NB4 (cell line): ENCODE results near the gene MBD3L2.
"Not testable (repeated sequence)": the region's sequence is repeated elsewhere in the genome, so short reads cannot be mapped to it uniquely, and the experiment has no call there.

Experiments
- CTCF ChIP-seq: IDR thresholded peaks from one replicate; pipeline ENCODE4 v1.5.1; 2012; ENCODE audit warnings: low read depth, low read length
- MYC ChIP-seq: IDR thresholded peaks from 2 replicates; pipeline ENCODE4 v1.6.1; 2011; ENCODE audit warnings: low read depth, low read length

GRCh38 chr19:7055679-7056078 is 6.6 kb downstream of the MBD3L2 start:
- not testable (repeated sequence) for TF ChIP-seq CTCF, MYC
